Stimulated activated CD4-positive, alpha-beta T cell treated with anti-CD3 and anti-CD28 coated beads, Interleukin-2, amount 100 ng/mL, for 48 hours (primary cell): ENCODE results near the gene RPEL1.

ENCODE experiments used
- DNase-seq, 2 donors: peaks; one replicate each; pipeline ENCODE4 v3.0.0-alpha.2; 2020

The RPEL1 gene

GRCh38 chr10:103281753-103282152 lies 36.1 kb downstream of the RPEL1 start:
- DNase-seq = no peak

- DNase-seq = no peak
Observed at GRCh38 chr10:103282961-103283360, 37.3 kb downstream of the RPEL1 start.

GRCh38 chr10:103284170-103284569 lies 38.5 kb downstream of the RPEL1 start:
- no peak for DNase-seq

GRCh38 chr10:103287992-103288391 lies 42.3 kb downstream of the RPEL1 start:
- DNase-seq = no peak

GRCh38 chr10:103291588-103291987 lies 45.9 kb downstream of the RPEL1 start:
- DNase-seq = no peak

GRCh38 chr10:103295374-103296015 lies 49.8 kb downstream of the RPEL1 start:
- DNase-seq = no peak
